ENCODE results near the gene C12orf60. TPM values are rescaled to one million over a fixed set of nuclear protein-coding genes. Genes with fewer than 3 reads are reported as not detected.

Gene C12orf60
- total RNA-seq, 1 donor from 2014 or later = 1.2 TPM

DNA sequence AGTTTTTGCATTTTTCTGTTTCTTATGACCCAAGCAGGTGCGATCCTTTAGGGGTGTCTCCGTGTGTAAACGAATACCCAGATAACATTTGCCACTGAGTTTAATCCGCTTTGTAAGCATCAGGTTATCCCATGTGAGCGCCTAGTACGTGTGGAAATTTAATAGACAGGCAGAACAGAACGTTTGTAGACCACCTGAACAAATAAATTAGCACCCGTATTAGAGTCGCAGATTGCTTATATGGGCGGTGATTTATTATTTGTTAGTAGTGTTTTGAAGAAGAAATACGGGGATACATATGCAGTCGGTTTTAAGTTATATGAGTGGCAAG, 325 bp downstream of the C12orf60 start:
- Mint-ChIP-seq H3K4me1 (ENCODE audit: unreplicated experiment) (peaks cover 11% of the 10 kb centered on the region), H3K4me3 (ENCODE audit: unreplicated experiment) (no peak overlapping the region)

DNA sequence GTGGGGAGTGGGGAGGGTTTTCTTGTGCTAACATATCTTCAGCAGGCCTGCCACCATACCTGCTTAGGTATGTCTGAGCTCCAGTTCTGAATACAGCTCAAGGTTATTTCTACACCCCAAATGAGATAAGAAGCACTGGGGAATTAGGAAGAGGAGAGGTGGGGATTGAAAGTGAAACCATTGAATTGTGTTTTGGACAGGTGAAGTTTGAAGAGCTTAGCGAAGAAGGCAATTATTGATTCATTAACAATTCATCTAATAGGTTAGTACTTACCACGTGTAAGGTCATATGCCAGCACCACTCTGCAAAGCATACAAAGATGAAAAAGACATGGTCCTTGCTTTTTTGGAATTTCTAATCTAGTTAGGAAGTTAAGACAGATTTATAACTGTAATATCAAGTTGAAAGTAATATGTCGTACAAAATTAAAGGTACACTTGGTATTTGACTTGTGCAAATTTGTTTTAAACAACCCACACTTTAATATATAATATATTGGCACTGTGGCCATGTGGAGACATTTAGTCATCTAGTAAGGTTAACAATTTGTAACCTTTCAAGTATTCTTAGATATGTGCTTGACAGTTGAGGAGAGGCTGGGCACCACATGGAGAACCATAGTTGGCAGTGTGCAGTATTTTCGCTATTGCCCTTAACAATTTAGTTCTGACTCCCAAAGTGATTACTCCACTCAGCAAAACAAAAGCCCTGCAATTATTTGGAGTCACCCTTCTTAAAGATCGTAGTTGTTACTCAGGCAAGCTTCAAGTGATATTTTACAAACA, 6.9 kb downstream of the C12orf60 start:
- TF ChIP-seq, protein P1, sequence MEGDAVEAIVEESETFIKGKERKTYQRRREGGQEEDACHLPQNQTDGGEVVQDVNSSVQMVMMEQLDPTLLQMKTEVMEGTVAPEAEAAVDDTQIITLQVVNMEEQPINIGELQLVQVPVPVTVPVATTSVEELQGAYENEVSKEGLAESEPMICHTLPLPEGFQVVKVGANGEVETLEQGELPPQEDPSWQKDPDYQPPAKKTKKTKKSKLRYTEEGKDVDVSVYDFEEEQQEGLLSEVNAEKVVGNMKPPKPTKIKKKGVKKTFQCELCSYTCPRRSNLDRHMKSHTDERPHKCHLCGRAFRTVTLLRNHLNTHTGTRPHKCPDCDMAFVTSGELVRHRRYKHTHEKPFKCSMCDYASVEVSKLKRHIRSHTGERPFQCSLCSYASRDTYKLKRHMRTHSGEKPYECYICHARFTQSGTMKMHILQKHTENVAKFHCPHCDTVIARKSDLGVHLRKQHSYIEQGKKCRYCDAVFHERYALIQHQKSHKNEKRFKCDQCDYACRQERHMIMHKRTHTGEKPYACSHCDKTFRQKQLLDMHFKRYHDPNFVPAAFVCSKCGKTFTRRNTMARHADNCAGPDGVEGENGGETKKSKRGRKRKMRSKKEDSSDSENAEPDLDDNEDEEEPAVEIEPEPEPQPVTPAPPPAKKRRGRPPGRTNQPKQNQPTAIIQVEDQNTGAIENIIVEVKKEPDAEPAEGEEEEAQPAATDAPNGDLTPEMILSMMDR (IDR thresholded peaks at IDR 0.05) = no peak
- H3K36me3 Mint-ChIP-seq (ENCODE audit: unreplicated experiment) = no peaks in the 10 kb centered on the region
- no peak overlapping the region for H3K4me3 Mint-ChIP-seq (ENCODE audit: unreplicated experiment)
- H3K4me1 Mint-ChIP-seq (ENCODE audit: unreplicated experiment) = peaks cover 2% of the 10 kb centered on the region
- H3K27me3 Mint-ChIP-seq (ENCODE audit: unreplicated experiment) = no peaks in the 10 kb centered on the region
- no peak overlapping the region for H3K27ac Mint-ChIP-seq (ENCODE audit: unreplicated experiment)
- DNase-seq (ENCODE audit: extremely low spot score, unreplicated experiment) = no peak
- H3K9me3 Mint-ChIP-seq (ENCODE audit: unreplicated experiment) = no peaks in the 10 kb centered on the region

More for the DNA sequence above, 325 bp downstream of the C12orf60 start:
- DNase-seq (ENCODE audit: extremely low spot score, unreplicated experiment) = no peak
- H3K36me3 Mint-ChIP-seq (ENCODE audit: unreplicated experiment) = peaks cover 11% of the 10 kb centered on the region
- TF ChIP-seq, protein P1 (IDR thresholded peaks at IDR 0.05) = no peak
- H3K27me3 Mint-ChIP-seq (ENCODE audit: unreplicated experiment) = no peaks in the 10 kb centered on the region
- no peaks in the 10 kb centered on the region for H3K9me3 Mint-ChIP-seq (ENCODE audit: unreplicated experiment)
- H3K27ac Mint-ChIP-seq (ENCODE audit: unreplicated experiment) = no peak overlapping the region

DNA sequence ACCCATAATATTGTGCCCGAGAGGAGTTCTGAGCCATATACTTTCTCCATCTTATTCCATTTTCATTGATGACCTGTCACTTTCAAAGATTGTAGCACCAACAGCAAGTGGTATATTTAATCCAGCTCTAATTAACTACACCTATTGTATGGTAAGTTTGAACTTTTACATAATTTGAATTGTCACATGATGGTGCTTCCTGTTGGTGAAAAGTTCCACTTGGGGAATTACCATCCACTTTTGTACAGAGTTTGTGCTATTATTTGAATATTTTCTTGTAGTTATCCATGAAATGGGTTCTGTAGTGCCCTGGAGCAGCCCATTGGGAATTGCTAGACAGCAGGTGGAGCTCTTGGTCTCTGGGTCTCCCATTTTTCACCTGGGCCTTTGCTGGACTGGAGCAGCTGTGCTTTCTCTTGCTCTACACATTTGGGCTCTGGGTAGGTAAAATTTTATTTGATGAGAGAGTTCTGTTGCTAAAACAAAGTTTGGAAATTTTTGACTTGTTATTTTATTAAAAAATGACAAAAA, 7.5 kb downstream of the C12orf60 start:
- no peaks in the 10 kb centered on the region for H3K27me3 Mint-ChIP-seq (ENCODE audit: unreplicated experiment)
- DNase-seq (ENCODE audit: extremely low spot score, unreplicated experiment) = no peak
- no peaks in the 10 kb centered on the region for H3K9me3 Mint-ChIP-seq (ENCODE audit: unreplicated experiment)
- no peak overlapping the region for H3K4me3 Mint-ChIP-seq (ENCODE audit: unreplicated experiment)
- no peaks in the 10 kb centered on the region for H3K36me3 Mint-ChIP-seq (ENCODE audit: unreplicated experiment)
- TF ChIP-seq, protein P1 (IDR thresholded peaks at IDR 0.05) = peak; percentile 40
- peaks cover 2% of the 10 kb centered on the region for H3K4me1 Mint-ChIP-seq (ENCODE audit: unreplicated experiment)
- no peak overlapping the region for H3K27ac Mint-ChIP-seq (ENCODE audit: unreplicated experiment)

DNA sequence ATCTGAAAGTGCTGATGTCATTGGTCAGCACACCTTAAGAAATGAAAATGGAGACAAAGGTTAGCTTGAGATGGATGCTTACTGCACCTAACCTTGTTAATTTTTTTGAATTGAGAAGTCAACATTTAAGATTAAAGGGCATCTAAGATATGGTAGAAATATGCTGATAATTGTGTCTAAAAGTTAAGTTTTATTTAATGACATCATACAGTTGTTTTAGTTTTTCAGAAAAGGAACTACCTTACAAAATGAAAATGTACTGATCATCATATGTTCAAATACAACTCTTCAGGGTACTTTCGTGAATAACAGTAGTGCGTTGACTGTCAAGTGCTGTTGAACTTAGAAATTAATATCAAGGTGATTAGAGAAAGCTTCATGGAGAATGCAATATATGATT, 8.0 kb downstream of the C12orf60 start:
- no peak for DNase-seq (ENCODE audit: extremely low spot score, unreplicated experiment)
- no peaks in the 10 kb centered on the region for H3K9me3 Mint-ChIP-seq (ENCODE audit: unreplicated experiment)

DNA sequence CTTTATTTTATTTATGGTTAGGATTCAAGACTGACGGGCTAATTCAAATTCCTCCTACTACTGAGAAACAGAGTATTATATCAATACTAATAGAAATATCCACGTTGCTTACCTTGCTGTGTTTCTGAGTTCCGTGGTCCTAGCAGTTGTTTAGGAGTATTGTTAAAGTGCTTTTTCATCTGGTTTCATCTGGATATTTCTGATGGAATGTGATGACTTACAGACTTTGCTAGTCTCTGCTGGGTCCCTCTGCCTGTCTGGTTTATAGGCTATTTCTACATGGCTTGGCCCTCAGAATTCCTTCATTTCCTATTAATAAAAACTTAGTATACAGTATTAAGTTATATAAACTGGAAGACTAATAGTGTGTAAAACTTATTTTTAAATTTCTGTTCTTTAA, 10.5 kb downstream of the C12orf60 start, which contains the start of gene SMCO3:
Gene SMCO3 (minus strand): TSS at position 169 of the 400 bp plus-strand sequence. CDS start 7,502 bp downstream, outside the sequence.
- DNase-seq (ENCODE audit: extremely low spot score, unreplicated experiment) = no peak
- no peak within 1 kb of the TSS for H3K4me3 Mint-ChIP-seq (ENCODE audit: unreplicated experiment)
- H3K4me1 Mint-ChIP-seq (ENCODE audit: unreplicated experiment) = peaks cover 2% of the 10 kb centered on the region
- no peaks in the 10 kb centered on the region for H3K36me3 Mint-ChIP-seq (ENCODE audit: unreplicated experiment)
- no peaks in the 10 kb centered on the region for H3K27me3 Mint-ChIP-seq (ENCODE audit: unreplicated experiment)
- no peak within 1 kb of the TSS for H3K27ac Mint-ChIP-seq (ENCODE audit: unreplicated experiment)
- H3K9me3 Mint-ChIP-seq (ENCODE audit: unreplicated experiment) = peaks cover 3% of the 10 kb centered on the region
- TF ChIP-seq, protein P1 (IDR thresholded peaks at IDR 0.05) = no peak

More for the DNA sequence above, 8.0 kb downstream of the C12orf60 start:
- TF ChIP-seq, protein P1 (IDR thresholded peaks at IDR 0.05) = no peak
- no peak overlapping the region for H3K4me3 Mint-ChIP-seq (ENCODE audit: unreplicated experiment)
- H3K36me3 Mint-ChIP-seq (ENCODE audit: unreplicated experiment) = no peaks in the 10 kb centered on the region
- H3K27me3 Mint-ChIP-seq (ENCODE audit: unreplicated experiment) = no peaks in the 10 kb centered on the region
- H3K4me1 Mint-ChIP-seq (ENCODE audit: unreplicated experiment) = peaks cover 2% of the 10 kb centered on the region
- no peak overlapping the region for H3K27ac Mint-ChIP-seq (ENCODE audit: unreplicated experiment)

Measured in osteocyte (in vitro differentiated cells).